DOHH2 (cell line): ENCODE results near the gene NXPH3.

Experiments
- CTCF ChIP-seq: fragments of 200-600 bp; sonication (generic); IDR thresholded peaks from one replicate; pipeline ENCODE4 v1.5.1; 2014; ENCODE audit warnings: antibody characterized with exemption, mild to moderate bottlenecking, low read depth, low read length; ENCODE audit not compliant: poor library complexity, severe bottlenecking
- EZH2phosphoT487 ChIP-seq: fragments of 200-600 bp; sonication (generic); IDR thresholded peaks from 2 replicates; pipeline ENCODE4 v1.6.1; 2017; ENCODE audit warnings: borderline replicate concordance, mild to moderate bottlenecking, antibody characterized with exemption, low read length, moderate library complexity, mixed read lengths

- TF ChIP-seq CTCF: no peak
- TF ChIP-seq EZH2phosphoT487: no peak
Measured at GRCh38 chr17:49547566-49547965, 28.1 kb upstream of the NXPH3 start.
